ENCODE measurements around the gene SYCE3.

The SYCE3 gene

GRCh38 chr22:50572965-50573364, 10.2 kb upstream of the SYCE3 start:
- Histone ChIP-seq H3K27ac (ENCODE audit: low read depth, low read length) (no peak overlapping the region), H3K36me3 (ENCODE audit: control insufficient read depth, low read length) (peaks cover 87% of the 10 kb centered on the region), H3K4me2 (ENCODE audit: low read length) (no peak overlapping the region), H3K79me2 (ENCODE audit: control insufficient read depth, low read length) (no peaks in the 10 kb centered on the region), H3K4me1 (ENCODE audit: control insufficient read depth, low read length) (no peaks in the 10 kb centered on the region; the same call in 1 of the 2 replicates), H3K4me3 (ENCODE audit: low read length) (no peak overlapping the region), H3K27me3 (ENCODE audit: control insufficient read depth, low read length) (no peaks in the 10 kb centered on the region), H3K9me2 (replicated peaks; ENCODE audit: control insufficient read depth, low read length) (no peaks in the 10 kb centered on the region), H3K9me3 (ENCODE audit: control insufficient read depth, insufficient read depth, low read length) (no peaks in the 10 kb centered on the region), H4K20me1 (ENCODE audit: control insufficient read depth, insufficient read depth, low read depth, low read length) (no peaks in the 10 kb centered on the region), H3F3A (ENCODE audit: control insufficient read depth, insufficient read depth) (no peaks in the 10 kb centered on the region)
- TF ChIP-seq EZH2phosphoT487 (IDR thresholded peaks at IDR 0.05; ENCODE audit: borderline replicate concordance, low read length): no peak
- no peak for TF ChIP-seq CTCF (IDR thresholded peaks at IDR 0.05; ENCODE audit: low read depth, low read length, poor library complexity, severe bottlenecking)

- Histone ChIP-seq H3K4me2 (ENCODE audit: low read length) (no peak overlapping the region), H3K27me3 (ENCODE audit: control insufficient read depth, low read length) (no peaks in the 10 kb centered on the region), H3K9me2 (replicated peaks; ENCODE audit: control insufficient read depth, low read length) (no peaks in the 10 kb centered on the region), H3K4me3 (ENCODE audit: low read length) (no peak overlapping the region), H3K36me3 (ENCODE audit: control insufficient read depth, low read length) (peaks cover 81% of the 10 kb centered on the region), H4K20me1 (ENCODE audit: control insufficient read depth, insufficient read depth, low read depth, low read length) (no peaks in the 10 kb centered on the region), H3K9me3 (ENCODE audit: control insufficient read depth, insufficient read depth, low read length) (no peaks in the 10 kb centered on the region), H3K27ac (ENCODE audit: low read depth, low read length) (no peak overlapping the region), H3K4me1 (ENCODE audit: control insufficient read depth, low read length) (no peaks in the 10 kb centered on the region; the same call in 1 of the 2 replicates), H3K79me2 (ENCODE audit: control insufficient read depth, low read length) (no peaks in the 10 kb centered on the region), H3F3A (ENCODE audit: control insufficient read depth, insufficient read depth) (peaks cover 2% of the 10 kb centered on the region; the same call in 1 of the 2 replicates)
- TF ChIP-seq EZH2phosphoT487 (IDR thresholded peaks at IDR 0.05; ENCODE audit: borderline replicate concordance, low read length): no peak
- no peak for TF ChIP-seq CTCF (IDR thresholded peaks at IDR 0.05; ENCODE audit: low read depth, low read length, poor library complexity, severe bottlenecking)
Observed at GRCh38 chr22:50571264-50572175, 8.8 kb upstream of the SYCE3 start.

- H3K4me1 ChIP-seq (ENCODE audit: control insufficient read depth, low read length): no peaks in the 10 kb centered on the region; the same call in 1 of the 2 replicates
- no peaks in the 10 kb centered on the region for H4K20me1 ChIP-seq (ENCODE audit: control insufficient read depth, insufficient read depth, low read depth, low read length)
- no peaks in the 10 kb centered on the region for H3K79me2 ChIP-seq (ENCODE audit: control insufficient read depth, low read length)
- TF ChIP-seq CTCF (IDR thresholded peaks at IDR 0.05; ENCODE audit: low read depth, low read length, poor library complexity, severe bottlenecking) (no peak), EZH2phosphoT487 (IDR thresholded peaks at IDR 0.05; ENCODE audit: borderline replicate concordance, low read length) (no peak)
- H3K36me3 ChIP-seq (ENCODE audit: control insufficient read depth, low read length): peaks cover 75% of the 10 kb centered on the region
- H3F3A ChIP-seq (ENCODE audit: control insufficient read depth, insufficient read depth): peaks cover 2% of the 10 kb centered on the region; the same call in 1 of the 2 replicates
- no peak overlapping the region for H3K27ac ChIP-seq (ENCODE audit: low read depth, low read length)
- H3K9me2 ChIP-seq (replicated peaks; ENCODE audit: control insufficient read depth, low read length): no peaks in the 10 kb centered on the region
- no peaks in the 10 kb centered on the region for H3K27me3 ChIP-seq (ENCODE audit: control insufficient read depth, low read length)
- H3K9me3 ChIP-seq (ENCODE audit: control insufficient read depth, insufficient read depth, low read length): no peaks in the 10 kb centered on the region
- no peak overlapping the region for H3K4me3 ChIP-seq (ENCODE audit: low read length)
- H3K4me2 ChIP-seq (ENCODE audit: low read length): no peak overlapping the region
Observed at GRCh38 chr22:50570861-50571260, 8.1 kb upstream of the SYCE3 start.

Measured in DOHH2 (cell line).